ENCODE results near the gene NEK2. TPM values are rescaled to one million over a fixed set of nuclear protein-coding genes. Genes with fewer than 3 reads are reported as not detected.
"Not testable (repeated sequence)": the region's sequence is repeated elsewhere in the genome, so short reads cannot be mapped to it uniquely, and the experiment has no call there.

NEK2 gene
- 10 to 100 TPM; 16.7 to 20.1 (median 18.4) TPM for polyA plus RNA-seq (ENCODE audit: insufficient read length in 3 of 3)
- long read RNA-seq, donor 1, partial matches to known transcripts, result 0 of 4 reads
- long read RNA-seq, donor 1, other reads (novel, unspliced or antisense), result 0 of 4 reads
- long read RNA-seq, donor 2, partial matches to known transcripts, result 0 of 2 reads
- long read RNA-seq, donor 2, other reads (novel, unspliced or antisense), result 0 of 2 reads
- long read RNA-seq, donor 3, partial matches to known transcripts, result 0 of 2 reads
- long read RNA-seq, donor 3, other reads (novel, unspliced or antisense), result 0 of 2 reads
- long read RNA-seq, donor 4, partial matches to known transcripts, result 0 of 2 reads
- long read RNA-seq, donor 4, other reads (novel, unspliced or antisense), result 0 of 2 reads
- long read RNA-seq, donor 5, partial matches to known transcripts, result 0 of 2 reads
- long read RNA-seq, donor 5, other reads (novel, unspliced or antisense), result 0 of 2 reads
- long read RNA-seq, donor 6, partial matches to known transcripts, result 0 of 3 reads
- long read RNA-seq, donor 6, other reads (novel, unspliced or antisense), result 0 of 3 reads
- long read RNA-seq, donor 7, partial matches to known transcripts, result 0 of 5 reads
- long read RNA-seq, donor 7, other reads (novel, unspliced or antisense), result 0 of 5 reads
- long read RNA-seq, donor 8, partial matches to known transcripts, result 0 of 4 reads
- long read RNA-seq, donor 8, other reads (novel, unspliced or antisense), result 0 of 4 reads
- long read RNA-seq, donor 9, partial matches to known transcripts, result 0 of 5 reads
- long read RNA-seq, donor 9, other reads (novel, unspliced or antisense), result 0 of 5 reads
- long read RNA-seq, donor 10, result 0 reads
- long read RNA-seq, donor 11, partial matches to known transcripts, result 0 of 2 reads
- long read RNA-seq, donor 11, other reads (novel, unspliced or antisense), result 0 of 2 reads
- long read RNA-seq, donor 12, partial matches to known transcripts, result 0 of 2 reads
- long read RNA-seq, donor 12, other reads (novel, unspliced or antisense), result 0 of 2 reads
- long read RNA-seq, donor 13, partial matches to known transcripts, result 0 of 1 reads
- long read RNA-seq, donor 13, other reads (novel, unspliced or antisense), result 0 of 1 reads
- long read RNA-seq, donor 14, result 0 reads
- long read RNA-seq, donor 15, partial matches to known transcripts, result 0 of 2 reads
- long read RNA-seq, donor 15, other reads (novel, unspliced or antisense), result 0 of 2 reads
- long read RNA-seq, donor 16, partial matches to known transcripts, result 0 of 2 reads
- long read RNA-seq, donor 16, other reads (novel, unspliced or antisense), result 0 of 2 reads

GRCh38 chr1:211675230-211676105 is at the start of gene NEK2:
Gene NEK2, minus strand, starts transcription at chr1:211675621. Its CDS starts 142 bp downstream, at chr1:211675479.
- peak; percentile 97 for DNase-seq

- DNase-seq, result no peak
Observed at GRCh38 chr1:211724687-211725196, 49.3 kb upstream of the NEK2 start.

DNA sequence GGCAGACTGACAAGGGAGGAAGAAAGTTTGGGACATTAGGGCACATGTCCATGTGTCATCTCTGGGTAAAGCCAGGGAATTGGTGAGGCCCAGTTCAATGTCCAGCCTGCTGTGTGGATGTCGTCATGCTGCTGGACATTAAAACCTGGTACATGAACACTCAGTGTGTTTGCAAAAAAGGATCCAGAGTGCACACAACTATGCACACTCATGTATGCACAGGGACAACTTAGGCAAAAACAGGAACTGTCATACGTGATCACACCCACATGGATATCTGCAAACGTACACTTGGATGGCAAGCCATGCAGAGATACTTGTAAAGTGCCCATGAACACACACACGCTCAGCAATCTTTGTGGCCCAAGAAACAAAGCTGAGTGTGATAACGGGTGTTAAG is 47.9 kb upstream of the NEK2 start:
- no peak for DNase-seq

DNA sequence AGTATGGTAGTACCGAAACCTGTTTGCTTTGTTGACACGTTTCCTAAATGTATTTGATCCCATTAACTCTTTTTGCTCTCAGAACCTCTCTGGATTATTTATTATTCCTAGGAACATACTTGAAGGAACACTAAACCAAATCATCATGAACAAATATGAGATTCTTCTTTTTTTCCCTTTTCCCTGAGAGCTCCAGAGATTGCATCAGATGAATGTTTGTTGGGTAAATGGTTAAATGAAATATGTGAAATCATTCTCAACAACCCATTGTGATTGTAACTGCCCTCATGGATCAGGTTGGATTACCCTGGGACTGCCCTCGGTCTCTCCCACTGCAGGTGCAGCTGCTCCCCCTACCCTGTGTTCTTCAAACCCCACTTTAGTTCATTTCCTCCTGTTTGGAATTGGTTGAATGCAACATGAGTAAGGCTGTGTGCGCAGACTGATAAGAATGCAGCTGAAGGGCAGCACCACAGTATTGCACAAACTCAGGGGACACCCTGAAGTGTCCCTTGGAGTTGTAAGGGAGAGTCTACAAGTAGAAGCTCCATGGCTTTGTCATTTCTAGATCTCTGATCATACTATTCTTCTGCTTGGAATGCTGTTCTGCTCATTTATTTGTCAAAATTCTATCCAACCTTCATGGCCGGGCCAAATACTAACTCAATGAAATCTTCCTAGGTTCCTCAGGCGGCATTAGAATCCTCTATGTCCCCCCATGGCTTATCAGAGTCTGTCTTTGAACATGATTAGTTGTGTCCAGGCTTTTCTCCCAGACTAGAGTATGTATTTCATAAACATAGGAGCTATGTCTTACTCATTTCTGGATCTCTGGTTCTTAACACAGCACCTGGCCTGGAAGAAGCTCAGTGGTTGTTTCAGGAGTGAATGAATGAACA is 47.1 kb upstream of the NEK2 start:
- DNase-seq, result no peak

- DNase-seq, result not testable (repeated sequence)
Observed at GRCh38 chr1:211716555-211716954, 41.1 kb upstream of the NEK2 start.

DNA sequence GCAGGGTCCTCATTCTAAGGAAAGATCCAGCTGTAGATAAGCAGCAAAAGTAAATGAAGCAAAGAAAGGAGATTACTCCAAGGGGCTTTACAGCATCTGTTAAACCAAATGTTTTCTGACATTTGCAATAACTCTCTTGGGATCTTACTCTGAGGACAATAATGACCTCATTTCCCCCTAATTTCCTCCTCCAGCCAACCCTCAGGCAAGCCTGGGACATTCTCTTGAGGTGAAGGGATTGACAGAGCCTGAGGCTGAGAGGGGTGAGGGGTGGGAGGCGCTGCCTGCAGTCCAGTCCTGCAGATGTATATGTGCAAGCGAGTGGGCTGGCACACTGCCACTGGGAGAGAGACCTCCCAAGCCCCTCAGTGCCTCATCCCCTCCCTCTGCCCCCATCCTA is 40.5 kb upstream of the NEK2 start:
- DNase-seq, result no peak

DNA sequence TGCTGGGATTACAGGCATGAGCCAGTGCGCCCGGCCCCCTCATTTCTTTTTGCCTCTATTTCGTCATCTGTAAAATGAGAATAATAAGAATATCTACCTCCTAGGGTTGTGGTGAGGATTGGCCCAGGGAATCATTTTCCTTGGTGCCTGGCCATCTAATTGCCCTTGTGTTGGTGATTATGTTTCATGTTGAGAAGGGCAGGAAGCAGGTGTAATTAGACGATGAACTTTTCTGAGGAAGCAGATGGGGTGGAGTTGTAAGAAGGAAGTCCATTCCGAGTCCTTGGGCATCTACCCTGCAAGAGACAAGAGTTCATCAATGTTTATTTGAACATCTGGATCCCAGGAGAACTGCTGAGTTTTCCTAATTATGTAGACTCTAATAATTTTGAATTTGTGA is 38.7 kb upstream of the NEK2 start:
- DNase-seq, result no peak

DNA sequence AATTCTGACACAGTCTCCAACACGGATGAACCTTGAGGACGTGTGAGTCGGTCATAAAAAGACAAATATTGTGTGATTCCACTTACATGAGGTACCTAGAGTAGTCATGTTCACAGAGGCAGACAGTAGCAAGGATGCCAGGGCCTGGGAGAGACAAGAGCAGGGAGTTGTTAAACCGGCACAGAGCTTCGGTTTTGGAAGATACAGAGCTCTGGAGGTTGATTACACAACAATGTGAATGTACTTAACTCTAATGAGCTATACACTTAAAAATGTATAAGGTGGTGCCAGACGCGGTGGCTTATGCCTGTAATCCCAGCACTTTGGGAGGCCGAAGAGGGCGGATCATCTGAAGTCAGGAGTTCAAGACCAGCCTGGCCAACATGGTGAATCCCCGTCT is 37.8 kb upstream of the NEK2 start:
- no peak for DNase-seq

DNA sequence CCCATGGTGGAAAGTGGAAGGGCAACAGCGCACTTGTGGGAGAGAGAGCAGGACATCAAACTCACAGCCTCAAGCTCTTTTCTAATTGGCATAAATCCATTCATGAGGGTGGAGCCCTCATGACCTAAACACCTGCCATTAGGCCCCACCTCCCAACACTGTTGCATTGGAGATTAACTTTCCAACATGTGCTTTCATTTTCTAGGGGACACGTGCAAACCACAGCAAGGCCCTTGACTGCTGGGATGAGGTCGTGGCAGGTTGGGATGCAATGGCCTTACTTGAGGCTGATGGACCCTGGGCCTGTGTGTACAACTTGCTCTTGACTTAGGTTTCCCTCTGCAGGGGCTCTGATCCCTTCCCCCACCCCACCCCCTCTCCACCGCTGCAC is 35.9 kb upstream of the NEK2 start:
- DNase-seq, result no peak

DNA sequence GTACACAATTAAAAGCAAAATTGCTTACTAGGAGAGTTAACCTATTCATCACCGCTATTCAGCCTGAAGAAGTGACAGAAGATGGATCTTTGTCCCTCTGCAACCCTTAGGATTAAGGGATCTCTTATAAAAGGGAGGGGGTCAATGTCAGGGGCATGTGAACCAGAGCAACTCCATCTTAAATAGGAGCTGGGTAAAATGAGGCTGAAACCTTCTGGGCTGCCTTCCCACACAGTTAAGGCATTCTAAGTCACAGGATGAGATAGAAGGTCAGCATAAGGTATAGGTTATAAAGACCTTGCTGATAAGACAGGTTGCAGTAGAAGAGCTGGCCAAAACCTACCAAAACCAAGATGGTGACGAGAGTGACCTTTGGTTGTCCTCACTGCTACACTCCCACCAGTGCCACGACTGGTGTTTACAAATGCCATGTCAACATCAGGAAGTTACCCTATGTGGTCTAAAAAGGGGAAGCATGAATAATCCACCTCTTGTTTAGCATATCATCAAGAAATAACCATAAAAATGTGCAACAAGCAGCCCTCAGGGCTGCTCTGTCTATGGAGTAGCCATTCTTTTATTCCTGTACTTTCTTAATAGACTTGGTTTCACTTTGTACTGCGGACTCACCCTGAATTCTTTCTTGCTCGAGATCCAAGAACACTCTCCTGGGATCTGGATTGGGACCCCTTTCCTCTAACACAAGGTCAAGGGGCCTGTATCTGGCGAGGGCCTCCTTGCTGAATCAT is 35.3 kb upstream of the NEK2 start:
- no peak for DNase-seq

GRCh38 chr1:211708926-211709325 is 33.5 kb upstream of the NEK2 start:
- no peak for DNase-seq

GRCh38 chr1:211708006-211708405 is 32.6 kb upstream of the NEK2 start:
- DNase-seq, result no peak

- DNase-seq, result no peak
Observed at GRCh38 chr1:211705467-211706091, 30.2 kb upstream of the NEK2 start.

- DNase-seq, result no peak
Observed at GRCh38 chr1:211704543-211704942, 29.1 kb upstream of the NEK2 start.

DNA sequence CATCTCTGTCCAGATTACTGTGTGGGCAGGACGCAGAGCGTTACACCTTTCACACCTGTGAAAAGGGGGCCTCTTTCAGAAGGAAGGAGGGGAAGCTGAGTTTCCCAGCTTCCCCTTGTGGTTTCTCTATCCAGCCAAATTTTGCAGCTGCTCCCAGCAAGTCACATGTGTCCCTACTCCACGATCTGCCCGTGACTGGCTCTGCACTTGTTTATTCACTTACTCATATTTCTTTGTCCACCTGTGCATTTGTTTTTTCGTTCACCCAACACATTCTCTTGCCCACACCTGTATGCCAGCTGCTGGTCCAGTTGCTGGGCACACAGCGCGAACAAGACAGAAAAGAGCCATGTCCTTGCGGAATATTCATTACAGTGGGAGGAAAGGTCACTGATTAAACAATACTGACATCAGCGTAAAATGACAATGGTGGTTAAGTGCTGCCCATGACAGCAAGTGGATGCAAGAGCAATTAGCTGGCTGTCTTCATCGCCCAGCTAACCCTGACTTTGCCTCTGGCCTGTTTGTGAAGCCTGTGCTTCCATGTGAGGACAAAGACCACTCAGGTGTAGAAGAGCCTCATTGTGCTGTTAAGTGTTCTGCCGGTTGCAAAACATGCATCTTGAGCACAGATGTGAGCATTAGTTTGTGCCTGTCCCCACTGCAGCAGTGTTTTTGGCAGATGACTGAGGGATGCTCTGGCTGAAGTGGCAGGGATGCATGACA is 28.6 kb upstream of the NEK2 start:
- no peak for DNase-seq

DNA sequence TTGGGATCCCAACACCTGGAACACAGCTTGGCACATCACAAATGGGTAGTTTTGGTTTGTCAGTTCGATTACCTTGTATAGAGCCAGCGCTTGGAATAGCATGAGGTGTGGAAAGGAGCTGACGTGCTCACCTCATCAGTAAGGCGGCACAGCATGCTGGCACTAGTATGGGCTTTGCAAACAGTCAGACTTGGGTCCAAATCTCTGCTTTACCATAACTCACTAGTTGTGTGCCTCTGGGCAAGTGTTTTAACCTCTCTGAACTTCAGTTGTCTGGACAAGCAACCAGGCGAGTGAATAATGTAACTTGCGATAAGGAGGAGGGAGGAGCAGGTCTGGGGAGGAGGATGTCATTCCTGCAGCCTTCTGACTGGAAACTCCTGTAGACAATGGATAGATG is 26.3 kb upstream of the NEK2 start:
- no peak for DNase-seq

DNA sequence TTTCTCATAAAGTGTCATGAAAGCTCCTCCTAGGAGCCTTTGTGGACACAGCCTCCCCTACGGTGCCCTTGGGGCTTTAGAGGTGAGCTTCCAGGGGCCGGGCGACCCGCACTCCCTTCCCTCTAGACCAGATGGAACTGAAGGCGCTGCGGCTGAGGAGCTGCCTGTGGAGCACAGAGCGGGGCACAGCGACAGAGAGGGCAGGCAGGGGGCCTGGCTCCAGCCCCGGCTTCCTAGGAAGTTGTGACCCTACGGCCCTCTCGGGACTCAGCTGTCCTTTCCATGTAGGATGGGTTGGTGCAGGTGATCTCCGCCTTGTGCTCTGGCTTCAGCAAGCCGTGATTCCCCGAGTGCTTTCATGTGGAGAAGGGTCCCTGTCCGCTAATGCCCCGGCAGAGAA is 23.6 kb upstream of the NEK2 start:
- no peak for DNase-seq
